K562 (cell line): ENCODE results near the gene TFB2M. TPM values are rescaled to one million over a fixed set of nuclear protein-coding genes. Genes with fewer than 3 reads are reported as not detected.
A peak's percentile ranks its signal among the peaks of the same experiment; 100 is the strongest.

Source experiments
- HDAC1 ChIP-seq, 2 experiments: fragments of 450-650 bp; IDR thresholded peaks; 2 replicates each; pipeline ENCODE4 v1.6.1; 2016 to 2017; ENCODE audit warnings: inconsistent platforms in 1 of 2, mild to moderate bottlenecking in 1 of 2, moderate library complexity in 1 of 2
- MEF2D ChIP-seq: conservative IDR thresholded peaks from 2 replicates; pipeline ENCODE4 v1.6.1; 2016; ENCODE audit warnings: low read depth, missing genetic modification characterization, missing compliant biosample characterization
- NELFE ChIP-seq: IDR thresholded peaks from 2 replicates; pipeline ENCODE4 v1.6.1; 2011; ENCODE audit warnings: mild to moderate bottlenecking; ENCODE audit not compliant: insufficient read depth, insufficient read length
- SMAD4 ChIP-seq: fragments of 250-450 bp; sonication (Bioruptor Pico); conservative IDR thresholded peaks from 2 replicates; pipeline ENCODE4 v1.8.0; 2021; ENCODE audit warnings: inconsistent platforms, mild to moderate bottlenecking, moderate library complexity
- SRF ChIP-seq, 2 experiments: fragments of 250-450, 450-650 bp in 1 of 2; sonication (Bioruptor Pico) in 1 of 2; sonication (generic) in 1 of 2; formaldehyde crosslinking; IDR thresholded peaks; 2 replicates each; pipeline versions ENCODE4 v1.5.0 to v1.5.1; 2020 to 2022; ENCODE audit warnings: mild to moderate bottlenecking in 1 of 2, missing genetic modification reagents in 1 of 2
- STAG1 ChIP-seq: sonication (generic); formaldehyde crosslinking; IDR thresholded peaks from 2 replicates; pipeline ENCODE4 v1.5.0; 2020; ENCODE audit warnings: missing genetic modification reagents, borderline replicate concordance
- ZNF507 ChIP-seq: conservative IDR thresholded peaks from 2 replicates; pipeline ENCODE4 v1.6.1; 2017; ENCODE audit warnings: missing genetic modification characterization, missing compliant biosample characterization
- ZNF75A ChIP-seq: fragments of 450-650 bp; formaldehyde crosslinking; IDR thresholded peaks from 2 replicates; pipeline ENCODE4 v1.4.0; 2020; ENCODE audit warnings: mild to moderate bottlenecking
- polyA plus RNA-seq, 8 experiments: library from polyadenylated mRNA; depleted of rRNA in 4 of 8; stranded (reverse) in 5 of 8; unstranded in 3 of 8; fragments of >200 nt; fragmentation: Nextera tagmentation in 2 of 8; fragmentation: Illumina TruSeq in 1 of 8; extraction: Ambion mirVana in 2 of 8; extraction: Trizol in 1 of 8; gene quantifications; 2 replicates each; pipeline versions ENCODE4 v1.2.1 to v1.2.3, GENCODE V29; 2011 to 2014; ENCODE audit warnings: inconsistent platforms in 1 of 8, missing spikeins in 1 of 8
- total RNA-seq, 7 experiments: library from RNA; depleted of rRNA in 6 of 7; stranded (reverse); fragments of >200 nt in 6 of 7; fragmentation: Illumina TruSeq in 2 of 7; extraction: Trizol in 2 of 7; gene quantifications; 2 replicates each; pipeline versions ENCODE4 v1.2.1 to v1.2.3, GENCODE V29; 2011 to 2021; ENCODE audit warnings: low replicate concordance in 1 of 7
- TF ChIP-seq, protein P1 (sequence below): fragments of 450-650 bp; formaldehyde crosslinking; IDR thresholded peaks from 2 replicates; pipeline ENCODE4 v1.4.0; 2020; ENCODE audit warnings: mild to moderate bottlenecking, moderate library complexity
- TF ChIP-seq, protein P2 (sequence below): fragments of 250-450 bp; sonication (Bioruptor Pico); IDR thresholded peaks from 2 replicates; pipeline ENCODE4 v1.4.0; 2020; ENCODE audit warnings: mild to moderate bottlenecking, moderate library complexity
- TF ChIP-seq, protein P3 (sequence below): fragments of 450-650 bp; IDR thresholded peaks from 2 replicates; pipeline ENCODE4 v1.6.1; 2016; ENCODE audit warnings: mild to moderate bottlenecking, moderate library complexity

TFB2M gene
- total and polyA plus RNA-seq, 9 of the 15 experiments (the other 6 are each of a cell fraction or from before 2014, with no cell fraction given): 55.1 to 162 (median 70.6) TPM

DNA sequence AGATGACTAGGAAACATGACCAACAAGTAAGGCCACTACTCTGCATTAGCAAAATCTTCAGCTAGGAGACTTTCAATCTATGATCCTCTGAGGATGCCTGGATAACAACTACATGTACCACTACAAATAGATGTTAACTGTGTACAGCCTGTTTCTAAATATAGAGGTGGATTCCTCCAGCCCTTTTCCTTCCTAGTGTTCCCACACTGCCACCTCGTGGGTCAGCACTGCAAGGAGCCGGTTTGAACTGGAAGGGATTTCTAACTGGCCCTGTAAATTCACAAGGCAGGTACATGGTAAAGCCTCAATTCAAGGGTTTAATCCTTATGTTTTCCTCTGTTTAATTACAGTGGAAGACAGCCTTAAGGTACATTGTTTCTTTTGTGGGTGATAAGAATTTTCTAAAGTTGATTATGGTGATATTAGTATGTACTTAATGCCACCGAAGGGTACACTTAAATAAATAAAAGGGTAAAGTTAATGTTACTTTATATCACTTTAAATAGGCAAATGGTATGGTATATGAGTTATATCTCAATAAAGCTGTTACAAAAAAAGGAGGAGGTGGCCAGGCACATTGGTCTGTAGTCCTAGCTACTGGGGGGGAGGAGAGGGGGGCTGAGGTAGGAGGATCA, 73.3 kb downstream of the TFB2M start (continued):
- TF ChIP-seq, protein P1, sequence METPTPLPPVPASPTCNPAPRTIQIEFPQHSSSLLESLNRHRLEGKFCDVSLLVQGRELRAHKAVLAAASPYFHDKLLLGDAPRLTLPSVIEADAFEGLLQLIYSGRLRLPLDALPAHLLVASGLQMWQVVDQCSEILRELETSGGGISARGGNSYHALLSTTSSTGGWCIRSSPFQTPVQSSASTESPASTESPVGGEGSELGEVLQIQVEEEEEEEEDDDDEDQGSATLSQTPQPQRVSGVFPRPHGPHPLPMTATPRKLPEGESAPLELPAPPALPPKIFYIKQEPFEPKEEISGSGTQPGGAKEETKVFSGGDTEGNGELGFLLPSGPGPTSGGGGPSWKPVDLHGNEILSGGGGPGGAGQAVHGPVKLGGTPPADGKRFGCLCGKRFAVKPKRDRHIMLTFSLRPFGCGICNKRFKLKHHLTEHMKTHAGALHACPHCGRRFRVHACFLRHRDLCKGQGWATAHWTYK (CRISPR knock-in tag): no peak
- TF ChIP-seq, protein P2, sequence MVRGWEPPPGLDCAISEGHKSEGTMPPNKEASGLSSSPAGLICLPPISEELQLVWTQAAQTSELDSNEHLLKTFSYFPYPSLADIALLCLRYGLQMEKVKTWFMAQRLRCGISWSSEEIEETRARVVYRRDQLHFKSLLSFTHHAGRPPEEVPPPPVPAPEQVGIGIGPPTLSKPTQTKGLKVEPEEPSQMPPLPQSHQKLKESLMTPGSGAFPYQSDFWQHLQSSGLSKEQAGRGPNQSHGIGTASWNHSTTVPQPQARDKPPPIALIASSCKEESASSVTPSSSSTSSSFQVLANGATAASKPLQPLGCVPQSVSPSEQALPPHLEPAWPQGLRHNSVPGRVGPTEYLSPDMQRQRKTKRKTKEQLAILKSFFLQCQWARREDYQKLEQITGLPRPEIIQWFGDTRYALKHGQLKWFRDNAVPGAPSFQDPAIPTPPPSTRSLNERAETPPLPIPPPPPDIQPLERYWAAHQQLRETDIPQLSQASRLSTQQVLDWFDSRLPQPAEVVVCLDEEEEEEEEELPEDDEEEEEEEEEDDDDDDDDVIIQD: no peak
- TF ChIP-seq ZNF507 (no peak), HDAC1 (IDR thresholded peaks at IDR 0.05) (no peak), MEF2D (peak; percentile 92), ZNF75A (CRISPR knock-in tag) (no peak), NELFE (no peak), SRF (CRISPR knock-in tag; IDR thresholded peaks at IDR 0.05) (no peak; a peak in 1 of 4 replicates), SMAD4 (CRISPR knock-in tag) (peak; percentile 40; the same call in 1 of the 2 replicates), STAG1 (CRISPR knock-in tag) (peak; percentile 92; the same call in 1 of the 2 replicates)
- TF ChIP-seq, protein P3, sequence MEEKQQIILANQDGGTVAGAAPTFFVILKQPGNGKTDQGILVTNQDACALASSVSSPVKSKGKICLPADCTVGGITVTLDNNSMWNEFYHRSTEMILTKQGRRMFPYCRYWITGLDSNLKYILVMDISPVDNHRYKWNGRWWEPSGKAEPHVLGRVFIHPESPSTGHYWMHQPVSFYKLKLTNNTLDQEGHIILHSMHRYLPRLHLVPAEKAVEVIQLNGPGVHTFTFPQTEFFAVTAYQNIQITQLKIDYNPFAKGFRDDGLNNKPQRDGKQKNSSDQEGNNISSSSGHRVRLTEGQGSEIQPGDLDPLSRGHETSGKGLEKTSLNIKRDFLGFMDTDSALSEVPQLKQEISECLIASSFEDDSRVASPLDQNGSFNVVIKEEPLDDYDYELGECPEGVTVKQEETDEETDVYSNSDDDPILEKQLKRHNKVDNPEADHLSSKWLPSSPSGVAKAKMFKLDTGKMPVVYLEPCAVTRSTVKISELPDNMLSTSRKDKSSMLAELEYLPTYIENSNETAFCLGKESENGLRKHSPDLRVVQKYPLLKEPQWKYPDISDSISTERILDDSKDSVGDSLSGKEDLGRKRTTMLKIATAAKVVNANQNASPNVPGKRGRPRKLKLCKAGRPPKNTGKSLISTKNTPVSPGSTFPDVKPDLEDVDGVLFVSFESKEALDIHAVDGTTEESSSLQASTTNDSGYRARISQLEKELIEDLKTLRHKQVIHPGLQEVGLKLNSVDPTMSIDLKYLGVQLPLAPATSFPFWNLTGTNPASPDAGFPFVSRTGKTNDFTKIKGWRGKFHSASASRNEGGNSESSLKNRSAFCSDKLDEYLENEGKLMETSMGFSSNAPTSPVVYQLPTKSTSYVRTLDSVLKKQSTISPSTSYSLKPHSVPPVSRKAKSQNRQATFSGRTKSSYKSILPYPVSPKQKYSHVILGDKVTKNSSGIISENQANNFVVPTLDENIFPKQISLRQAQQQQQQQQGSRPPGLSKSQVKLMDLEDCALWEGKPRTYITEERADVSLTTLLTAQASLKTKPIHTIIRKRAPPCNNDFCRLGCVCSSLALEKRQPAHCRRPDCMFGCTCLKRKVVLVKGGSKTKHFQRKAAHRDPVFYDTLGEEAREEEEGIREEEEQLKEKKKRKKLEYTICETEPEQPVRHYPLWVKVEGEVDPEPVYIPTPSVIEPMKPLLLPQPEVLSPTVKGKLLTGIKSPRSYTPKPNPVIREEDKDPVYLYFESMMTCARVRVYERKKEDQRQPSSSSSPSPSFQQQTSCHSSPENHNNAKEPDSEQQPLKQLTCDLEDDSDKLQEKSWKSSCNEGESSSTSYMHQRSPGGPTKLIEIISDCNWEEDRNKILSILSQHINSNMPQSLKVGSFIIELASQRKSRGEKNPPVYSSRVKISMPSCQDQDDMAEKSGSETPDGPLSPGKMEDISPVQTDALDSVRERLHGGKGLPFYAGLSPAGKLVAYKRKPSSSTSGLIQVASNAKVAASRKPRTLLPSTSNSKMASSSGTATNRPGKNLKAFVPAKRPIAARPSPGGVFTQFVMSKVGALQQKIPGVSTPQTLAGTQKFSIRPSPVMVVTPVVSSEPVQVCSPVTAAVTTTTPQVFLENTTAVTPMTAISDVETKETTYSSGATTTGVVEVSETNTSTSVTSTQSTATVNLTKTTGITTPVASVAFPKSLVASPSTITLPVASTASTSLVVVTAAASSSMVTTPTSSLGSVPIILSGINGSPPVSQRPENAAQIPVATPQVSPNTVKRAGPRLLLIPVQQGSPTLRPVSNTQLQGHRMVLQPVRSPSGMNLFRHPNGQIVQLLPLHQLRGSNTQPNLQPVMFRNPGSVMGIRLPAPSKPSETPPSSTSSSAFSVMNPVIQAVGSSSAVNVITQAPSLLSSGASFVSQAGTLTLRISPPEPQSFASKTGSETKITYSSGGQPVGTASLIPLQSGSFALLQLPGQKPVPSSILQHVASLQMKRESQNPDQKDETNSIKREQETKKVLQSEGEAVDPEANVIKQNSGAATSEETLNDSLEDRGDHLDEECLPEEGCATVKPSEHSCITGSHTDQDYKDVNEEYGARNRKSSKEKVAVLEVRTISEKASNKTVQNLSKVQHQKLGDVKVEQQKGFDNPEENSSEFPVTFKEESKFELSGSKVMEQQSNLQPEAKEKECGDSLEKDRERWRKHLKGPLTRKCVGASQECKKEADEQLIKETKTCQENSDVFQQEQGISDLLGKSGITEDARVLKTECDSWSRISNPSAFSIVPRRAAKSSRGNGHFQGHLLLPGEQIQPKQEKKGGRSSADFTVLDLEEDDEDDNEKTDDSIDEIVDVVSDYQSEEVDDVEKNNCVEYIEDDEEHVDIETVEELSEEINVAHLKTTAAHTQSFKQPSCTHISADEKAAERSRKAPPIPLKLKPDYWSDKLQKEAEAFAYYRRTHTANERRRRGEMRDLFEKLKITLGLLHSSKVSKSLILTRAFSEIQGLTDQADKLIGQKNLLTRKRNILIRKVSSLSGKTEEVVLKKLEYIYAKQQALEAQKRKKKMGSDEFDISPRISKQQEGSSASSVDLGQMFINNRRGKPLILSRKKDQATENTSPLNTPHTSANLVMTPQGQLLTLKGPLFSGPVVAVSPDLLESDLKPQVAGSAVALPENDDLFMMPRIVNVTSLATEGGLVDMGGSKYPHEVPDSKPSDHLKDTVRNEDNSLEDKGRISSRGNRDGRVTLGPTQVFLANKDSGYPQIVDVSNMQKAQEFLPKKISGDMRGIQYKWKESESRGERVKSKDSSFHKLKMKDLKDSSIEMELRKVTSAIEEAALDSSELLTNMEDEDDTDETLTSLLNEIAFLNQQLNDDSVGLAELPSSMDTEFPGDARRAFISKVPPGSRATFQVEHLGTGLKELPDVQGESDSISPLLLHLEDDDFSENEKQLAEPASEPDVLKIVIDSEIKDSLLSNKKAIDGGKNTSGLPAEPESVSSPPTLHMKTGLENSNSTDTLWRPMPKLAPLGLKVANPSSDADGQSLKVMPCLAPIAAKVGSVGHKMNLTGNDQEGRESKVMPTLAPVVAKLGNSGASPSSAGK: no peak
